ENCODE data around the gene VAV2. TPM values are rescaled to one million over a fixed set of nuclear protein-coding genes. Genes with fewer than 3 reads are reported as not detected.

The VAV2 gene
- total and polyA plus RNA-seq, 2 experiments from 2014 or later, result 8.1 to 28.9 TPM

- no peak overlapping the region for H3K4me2 ChIP-seq
- DNase-seq (ENCODE audit: low spot score), result peak; percentile 5
These were observed 12.7 kb downstream of the VAV2 start for GRCh38 chr9:133979273-133979920.

More at GRCh38 chr9:133979273-133979920, 12.7 kb downstream of the VAV2 start:
- Mint-ChIP-seq H3K4me3 (no peak overlapping the region), H3K27me3 (ENCODE audit: insufficient read depth, low read depth, poor library complexity) (peaks cover 10% of the 10 kb centered on the region), H3K4me1 (peaks cover 34% of the 10 kb centered on the region), H3K9me3 (no peaks in the 10 kb centered on the region), H3K27ac (no peak overlapping the region), H3K36me3 (ENCODE audit: low read depth) (no peaks in the 10 kb centered on the region)
- TF ChIP-seq STAT1 (IDR thresholded peaks at IDR 0.05; ENCODE audit: unreplicated experiment), result no peak
- TF ChIP-seq ETS1 (IDR thresholded peaks at IDR 0.05), result no peak
- no peak for TF ChIP-seq ZNF462 (CRISPR knock-in tag; IDR thresholded peaks at IDR 0.05)
- Histone ChIP-seq H3K79me2 (replicated peaks; ENCODE audit: insufficient read depth) (peaks cover 98% of the 10 kb centered on the region), H3K4me1 (ENCODE audit: insufficient read depth) (no peaks in the 10 kb centered on the region), H3K4me3 (no peak overlapping the region), H3K27me3 (ENCODE audit: insufficient read depth) (no peaks in the 10 kb centered on the region), H3F3A (replicated peaks; ENCODE audit: low read depth) (no peaks in the 10 kb centered on the region), H3K27ac (ENCODE audit: low read depth) (no peak overlapping the region), H2AFZ (no peak overlapping the region), H3K9me2 (ENCODE audit: insufficient read depth) (no peaks in the 10 kb centered on the region), H4K20me1 (replicated peaks; ENCODE audit: insufficient read depth) (peaks cover 9% of the 10 kb centered on the region), H3K36me3 (ENCODE audit: insufficient read depth) (no peaks in the 10 kb centered on the region)
- ATAC-seq, result peak; percentile 23

Data from GM23338 (cell line).